OCI-LY1 (cell line): ENCODE results near the gene RHOBTB3.

Experiments used
- H2AFZ ChIP-seq: fragments of 200-600 bp; sonication (generic), shearing (Covaris generic); 2 replicates; pipeline ENCODE4 v1.6.0; 2014; ENCODE audit warnings: antibody characterized with exemption, mild to moderate bottlenecking, low read length
- H3F3A ChIP-seq: fragments of 200-600 bp; sonication (generic), shearing (Covaris generic); 2 replicates; pipeline ENCODE4 v1.6.0; 2014; ENCODE audit warnings: mild to moderate bottlenecking, antibody characterized with exemption, low read length, moderate library complexity; ENCODE audit not compliant: insufficient read depth
- H3K27ac ChIP-seq: fragments of 200-600 bp; sonication (generic); 2 replicates; pipeline ENCODE4 v1.5.1; 2014; ENCODE audit warnings: low read length, mixed run types, mild to moderate bottlenecking, low read depth; ENCODE audit not compliant: poor library complexity, severe bottlenecking
- H3K27me3 ChIP-seq: fragments of 200-600 bp; sonication (generic); 2 replicates; pipeline ENCODE4 v1.6.0; 2014; ENCODE audit warnings: antibody characterized with exemption, mild to moderate bottlenecking, low read length, moderate library complexity; ENCODE audit not compliant: insufficient read depth
- H3K36me3 ChIP-seq: fragments of 200-600 bp; sonication (generic); 2 replicates; pipeline ENCODE4 v1.6.1; 2014; ENCODE audit warnings: mild to moderate bottlenecking, antibody characterized with exemption, low read length, moderate library complexity, mixed read lengths; ENCODE audit not compliant: insufficient read depth
- H3K4me1 ChIP-seq: fragments of 200-600 bp; sonication (generic); 2 replicates; pipeline ENCODE4 v1.5.1; 2014; ENCODE audit warnings: mild to moderate bottlenecking, low read length, moderate library complexity; ENCODE audit not compliant: insufficient read depth, severe bottlenecking
- H3K4me2 ChIP-seq: fragments of 200-600 bp; sonication (generic), shearing (Covaris generic); 2 replicates; pipeline ENCODE4 v1.6.1; 2014; ENCODE audit warnings: low read length
- H3K4me3 ChIP-seq: fragments of 200-600 bp; sonication (generic); 2 replicates; pipeline ENCODE4 v1.5.1; 2014; ENCODE audit warnings: low read length, low read depth, mild to moderate bottlenecking, mixed read lengths; ENCODE audit not compliant: poor library complexity, severe bottlenecking
- H3K79me2 ChIP-seq: fragments of 200-600 bp; shearing (Covaris generic); 2 replicates; pipeline ENCODE4 v1.6.1; 2016; ENCODE audit warnings: mixed run types, low read length, mixed read lengths; ENCODE audit not compliant: insufficient read depth
- H3K9ac ChIP-seq: fragments of 200-600 bp; sonication (generic), shearing (Covaris generic); 2 replicates; pipeline ENCODE4 v1.6.1; 2014; ENCODE audit warnings: mild to moderate bottlenecking, low read length, mixed read lengths
- H3K9me2 ChIP-seq: fragments of 200-600 bp; sonication (generic), shearing (Covaris generic); 2 replicates; pipeline ENCODE4 v1.6.1; 2014; ENCODE audit warnings: low read depth, mild to moderate bottlenecking, low read length, mixed read lengths
- H3K9me3 ChIP-seq: fragments of 200-600 bp; shearing (Covaris generic); 2 replicates; pipeline ENCODE4 v1.6.1; 2014; ENCODE audit warnings: low read length, mixed read lengths
- H4K20me1 ChIP-seq: fragments of 200-600 bp; sonication (generic), shearing (Covaris generic); 2 replicates; pipeline ENCODE4 v1.6.0; 2016; ENCODE audit warnings: mild to moderate bottlenecking, low read length; ENCODE audit not compliant: insufficient read depth
- CTCF ChIP-seq: fragments of 200-600 bp; sonication (generic), shearing (Covaris generic); IDR thresholded peaks from 2 replicates; pipeline ENCODE4 v1.5.1; 2017; ENCODE audit warnings: mild to moderate bottlenecking, antibody characterized with exemption, low read length, moderate library complexity, mixed read lengths
- EZH2 ChIP-seq: fragments of 200-600 bp; sonication (generic), shearing (Covaris generic); IDR thresholded peaks from 2 replicates; pipeline ENCODE4 v1.8.0; 2017; ENCODE audit warnings: borderline replicate concordance, mixed run types, mild to moderate bottlenecking, antibody characterized with exemption, low read length, moderate library complexity, mixed read lengths

Gene RHOBTB3

GRCh38 chr5:95746722-95747679 is 15.9 kb downstream of the RHOBTB3 start:
- H3K36me3 ChIP-seq = no peaks in the 10 kb centered on the region
- no peak overlapping the region for H3K4me2 ChIP-seq
- no peak overlapping the region for H3K4me3 ChIP-seq
- H4K20me1 ChIP-seq = no peaks in the 10 kb centered on the region
- no peaks in the 10 kb centered on the region for H3K79me2 ChIP-seq
- no peak overlapping the region for H3K27ac ChIP-seq
- H3K9ac ChIP-seq = no peak overlapping the region
- no peak overlapping the region for H2AFZ ChIP-seq
- TF ChIP-seq CTCF = no peak
- TF ChIP-seq EZH2 = no peak
- H3K4me1 ChIP-seq = no peaks in the 10 kb centered on the region
- H3K27me3 ChIP-seq = no peaks in the 10 kb centered on the region
- no peaks in the 10 kb centered on the region for H3F3A ChIP-seq
- no peaks in the 10 kb centered on the region for H3K9me3 ChIP-seq
- H3K9me2 ChIP-seq = no peaks in the 10 kb centered on the region

DNA sequence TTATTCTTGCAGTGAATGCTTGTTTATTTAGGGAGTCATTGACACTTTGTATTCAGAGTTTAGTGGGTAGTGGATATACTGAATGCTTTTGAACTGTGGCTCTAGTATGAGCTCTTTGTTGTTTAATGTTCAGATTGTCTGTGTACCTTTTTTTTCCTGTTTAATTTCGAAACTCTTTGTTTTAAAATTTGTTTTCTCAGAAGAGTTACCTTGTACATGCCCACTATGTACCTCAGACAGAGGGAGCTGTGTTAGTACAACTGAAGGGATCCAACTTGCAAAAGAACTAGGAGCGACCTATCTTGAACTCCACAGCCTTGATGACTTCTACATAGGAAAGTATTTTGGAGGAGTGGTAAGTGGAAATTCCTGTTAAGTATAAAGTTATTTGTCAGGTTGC is 17.0 kb downstream of the RHOBTB3 start:
- Histone ChIP-seq H4K20me1 (no peaks in the 10 kb centered on the region), H3K4me1 (no peaks in the 10 kb centered on the region), H3F3A (no peaks in the 10 kb centered on the region), H3K4me2 (no peak overlapping the region), H3K9ac (no peak overlapping the region), H3K36me3 (no peaks in the 10 kb centered on the region), H3K27ac (no peak overlapping the region), H3K79me2 (no peaks in the 10 kb centered on the region), H3K9me3 (no peaks in the 10 kb centered on the region), H2AFZ (no peak overlapping the region), H3K9me2 (no peaks in the 10 kb centered on the region), H3K4me3 (no peak overlapping the region), H3K27me3 (no peaks in the 10 kb centered on the region)
- no peak for TF ChIP-seq CTCF
- TF ChIP-seq EZH2 = no peak

GRCh38 chr5:95754545-95754944 is 23.4 kb downstream of the RHOBTB3 start:
- no peaks in the 10 kb centered on the region for H3F3A ChIP-seq
- H3K27ac ChIP-seq = no peak overlapping the region
- no peaks in the 10 kb centered on the region for H3K36me3 ChIP-seq
- H3K9me3 ChIP-seq = no peaks in the 10 kb centered on the region
- H3K4me1 ChIP-seq = no peaks in the 10 kb centered on the region
- H4K20me1 ChIP-seq = no peaks in the 10 kb centered on the region
- H2AFZ ChIP-seq = no peak overlapping the region
- H3K4me2 ChIP-seq = no peak overlapping the region
- TF ChIP-seq EZH2 (no peak), CTCF (no peak)
- H3K9ac ChIP-seq = no peak overlapping the region
- H3K79me2 ChIP-seq = no peaks in the 10 kb centered on the region
- no peaks in the 10 kb centered on the region for H3K9me2 ChIP-seq
- H3K4me3 ChIP-seq = no peak overlapping the region
- no peaks in the 10 kb centered on the region for H3K27me3 ChIP-seq
